ENCODE measurements around the gene LUZP4.
A peak's percentile ranks its signal among the peaks of the same experiment; 100 is the strongest.
"Not testable (repeated sequence)": the region's sequence is repeated elsewhere in the genome, so short reads cannot be mapped to it uniquely, and the experiment has no call there.

Gene LUZP4

DNA sequence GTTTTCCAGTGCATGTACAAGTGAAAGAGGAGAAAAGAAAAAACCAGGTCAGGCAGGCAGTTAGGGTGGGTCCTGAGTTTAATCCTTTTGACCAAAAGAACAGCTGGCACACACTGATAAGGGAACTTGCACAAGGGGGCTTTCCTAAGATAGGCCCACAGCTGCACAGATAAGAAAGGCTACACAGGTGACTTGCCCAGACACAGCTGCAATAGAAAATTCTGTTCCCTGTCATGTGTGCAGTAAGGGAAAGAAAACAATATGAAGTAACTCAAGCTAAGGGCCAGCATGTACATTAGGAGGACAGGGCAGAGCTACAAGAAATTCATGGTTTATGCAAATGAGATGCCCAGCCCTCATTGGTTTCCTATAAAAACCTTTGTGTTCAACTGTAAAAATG, 32.9 kb downstream of the LUZP4 start:
- H3K18ac ChIP-seq (ENCODE audit: low read length): no peak overlapping the region
- H3K79me2 ChIP-seq (ENCODE audit: control insufficient read depth, insufficient read depth, low read length, poor library complexity): no peaks in the 10 kb centered on the region
- no peaks in the 10 kb centered on the region for H3K36me3 ChIP-seq (ENCODE audit: control insufficient read depth in 1 of 2, insufficient read depth in 2 of 2, low read length in 2 of 2)
- H3K27me3 ChIP-seq (ENCODE audit: insufficient read depth, low read length): no peaks in the 10 kb centered on the region
- no peak overlapping the region for H4K91ac ChIP-seq (ENCODE audit: low read depth, low read length)
- H3K4me1 ChIP-seq (ENCODE audit: control insufficient read depth in 1 of 2, insufficient read depth in 2 of 2, low read length in 2 of 2): no peaks in the 10 kb centered on the region
- no peaks in the 10 kb centered on the region for H3K79me1 ChIP-seq (ENCODE audit: low read length)
- H2BK12ac ChIP-seq (ENCODE audit: low read length): no peak overlapping the region
- no peak overlapping the region for H3K23ac ChIP-seq (ENCODE audit: low read length)
- no peak for DNase-seq
- no peak overlapping the region for H3K4ac ChIP-seq (ENCODE audit: low read depth, low read length)
- no peak overlapping the region for H3K4me2 ChIP-seq (ENCODE audit: low read length)
- H3K9ac ChIP-seq (ENCODE audit: low read length): no peak overlapping the region
- no peaks in the 10 kb centered on the region for H3K9me3 ChIP-seq (ENCODE audit: insufficient read depth, low read depth, low read length)
- H2AK5ac ChIP-seq (ENCODE audit: low read length): no peak overlapping the region
- no peak overlapping the region for H4K8ac ChIP-seq (ENCODE audit: low read depth, low read length)
- H3K14ac ChIP-seq (ENCODE audit: low read length): no peak overlapping the region
- H2BK120ac ChIP-seq (ENCODE audit: insufficient read depth, low read length, poor library complexity): no peak overlapping the region
- H3K4me3 ChIP-seq (ENCODE audit: low read depth, low read length): no peak overlapping the region
- no peak overlapping the region for H2BK5ac ChIP-seq (ENCODE audit: low read depth, low read length, poor library complexity)
- no peak overlapping the region for H4K12ac ChIP-seq (ENCODE audit: low read depth, low read length)
- no peak overlapping the region for H2AFZ ChIP-seq (ENCODE audit: insufficient read depth, low read length, poor library complexity)
- no peak overlapping the region for H3K27ac ChIP-seq (ENCODE audit: low read depth, low read length)

DNA sequence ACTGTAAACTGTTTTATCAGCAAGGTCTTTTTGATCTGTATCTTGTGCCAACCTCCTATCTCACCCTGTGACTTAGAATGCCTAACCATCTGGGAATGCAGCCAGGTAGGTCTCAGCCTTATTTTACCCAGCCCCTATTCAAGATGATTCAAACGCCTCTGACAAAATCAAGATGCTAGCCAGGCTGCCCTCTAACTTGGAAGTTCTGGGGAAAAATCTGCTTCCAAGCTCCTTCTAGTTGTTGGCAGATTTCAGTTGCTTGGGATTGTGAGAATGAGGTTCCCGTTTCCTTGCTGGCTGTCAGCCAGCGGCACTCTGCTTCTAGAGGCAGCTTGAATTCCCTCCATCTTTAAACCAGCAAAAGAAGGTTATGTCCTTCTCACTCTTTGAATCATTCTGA, 34.7 kb downstream of the LUZP4 start:
- H3K4me3 ChIP-seq (ENCODE audit: low read depth, low read length): no peak overlapping the region
- no peaks in the 10 kb centered on the region for H3K79me2 ChIP-seq (ENCODE audit: control insufficient read depth, insufficient read depth, low read length, poor library complexity)
- no peak overlapping the region for H2BK12ac ChIP-seq (ENCODE audit: low read length)
- no peaks in the 10 kb centered on the region for H3K79me1 ChIP-seq (ENCODE audit: low read length)
- peak; percentile 16 to 37 for DNase-seq
- H4K8ac ChIP-seq (ENCODE audit: low read depth, low read length): no peak overlapping the region
- no peak overlapping the region for H3K9ac ChIP-seq (ENCODE audit: low read length)
- no peak overlapping the region for H3K4me2 ChIP-seq (ENCODE audit: low read length)
- H3K4ac ChIP-seq (ENCODE audit: low read depth, low read length): no peak overlapping the region
- no peaks in the 10 kb centered on the region for H3K9me3 ChIP-seq (ENCODE audit: insufficient read depth, low read depth, low read length)
- no peak overlapping the region for H2BK120ac ChIP-seq (ENCODE audit: insufficient read depth, low read length, poor library complexity)
- H3K27me3 ChIP-seq (ENCODE audit: insufficient read depth, low read length): no peaks in the 10 kb centered on the region
- H4K91ac ChIP-seq (ENCODE audit: low read depth, low read length): no peak overlapping the region
- H3K18ac ChIP-seq (ENCODE audit: low read length): no peak overlapping the region
- H3K4me1 ChIP-seq (ENCODE audit: control insufficient read depth in 1 of 2, insufficient read depth in 2 of 2, low read length in 2 of 2): no peaks in the 10 kb centered on the region
- H3K27ac ChIP-seq (ENCODE audit: low read depth, low read length): no peak overlapping the region
- H2AK5ac ChIP-seq (ENCODE audit: low read length): no peak overlapping the region
- no peaks in the 10 kb centered on the region for H3K36me3 ChIP-seq (ENCODE audit: control insufficient read depth in 1 of 2, insufficient read depth in 2 of 2, low read length in 2 of 2)
- no peak overlapping the region for H2AFZ ChIP-seq (ENCODE audit: insufficient read depth, low read length, poor library complexity)
- H2BK5ac ChIP-seq (ENCODE audit: low read depth, low read length, poor library complexity): no peak overlapping the region
- H3K14ac ChIP-seq (ENCODE audit: low read length): no peak overlapping the region
- H4K12ac ChIP-seq (ENCODE audit: low read depth, low read length): no peak overlapping the region
- H3K23ac ChIP-seq (ENCODE audit: low read length): no peak overlapping the region
- no CpG with 5 or more reads among the region's 3 CpGs for WGBS (ENCODE audit: extremely low coverage, insufficient coverage, insufficient read length)

DNA sequence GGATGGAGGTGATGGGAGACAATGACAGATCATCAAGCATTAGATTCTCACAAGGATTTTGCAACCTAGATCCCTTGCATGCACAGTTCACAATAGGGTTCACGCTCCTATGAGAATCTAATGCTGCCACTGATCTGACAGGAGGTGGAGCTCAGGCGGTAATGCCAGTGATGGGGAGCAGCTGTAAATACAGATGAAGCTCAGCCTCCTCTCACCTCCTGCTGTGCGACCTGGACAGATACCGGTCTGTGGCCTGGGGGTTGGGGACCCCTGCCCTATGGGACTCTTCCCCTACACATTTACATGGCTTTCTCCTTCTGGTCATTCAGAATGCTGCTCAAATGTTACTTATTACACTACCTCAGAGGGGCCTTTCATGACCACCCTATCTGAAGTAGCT, 39.8 kb downstream of the LUZP4 start:
- H3K23ac ChIP-seq (ENCODE audit: low read length); H3K79me2 ChIP-seq (ENCODE audit: control insufficient read depth, insufficient read depth, low read length, poor library complexity); H3K4me1 ChIP-seq (ENCODE audit: control insufficient read depth in 1 of 2, insufficient read depth in 2 of 2, low read length in 2 of 2); H3K4ac ChIP-seq (ENCODE audit: low read depth, low read length); H2AK5ac ChIP-seq (ENCODE audit: low read length); DNase-seq; H2BK12ac ChIP-seq (ENCODE audit: low read length); H3K14ac ChIP-seq (ENCODE audit: low read length); H3K36me3 ChIP-seq (ENCODE audit: control insufficient read depth in 1 of 2, insufficient read depth in 2 of 2, low read length in 2 of 2); H3K27ac ChIP-seq (ENCODE audit: low read depth, low read length); H3K9ac ChIP-seq (ENCODE audit: low read length); H3K9me3 ChIP-seq (ENCODE audit: insufficient read depth, low read depth, low read length); H2AFZ ChIP-seq (ENCODE audit: insufficient read depth, low read length, poor library complexity); H3K18ac ChIP-seq (ENCODE audit: low read length); H2BK120ac ChIP-seq (ENCODE audit: insufficient read depth, low read length, poor library complexity); H4K8ac ChIP-seq (ENCODE audit: low read depth, low read length); H4K91ac ChIP-seq (ENCODE audit: low read depth, low read length); H4K12ac ChIP-seq (ENCODE audit: low read depth, low read length); H3K27me3 ChIP-seq (ENCODE audit: insufficient read depth, low read length); H3K4me3 ChIP-seq (ENCODE audit: low read depth, low read length); H2BK5ac ChIP-seq (ENCODE audit: low read depth, low read length, poor library complexity); H3K4me2 ChIP-seq (ENCODE audit: low read length); H3K79me1 ChIP-seq (ENCODE audit: low read length): not testable (repeated sequence)
- no CpG with 5 or more reads among the region's 4 CpGs for WGBS (ENCODE audit: extremely low coverage, insufficient coverage, insufficient read length)

DNA sequence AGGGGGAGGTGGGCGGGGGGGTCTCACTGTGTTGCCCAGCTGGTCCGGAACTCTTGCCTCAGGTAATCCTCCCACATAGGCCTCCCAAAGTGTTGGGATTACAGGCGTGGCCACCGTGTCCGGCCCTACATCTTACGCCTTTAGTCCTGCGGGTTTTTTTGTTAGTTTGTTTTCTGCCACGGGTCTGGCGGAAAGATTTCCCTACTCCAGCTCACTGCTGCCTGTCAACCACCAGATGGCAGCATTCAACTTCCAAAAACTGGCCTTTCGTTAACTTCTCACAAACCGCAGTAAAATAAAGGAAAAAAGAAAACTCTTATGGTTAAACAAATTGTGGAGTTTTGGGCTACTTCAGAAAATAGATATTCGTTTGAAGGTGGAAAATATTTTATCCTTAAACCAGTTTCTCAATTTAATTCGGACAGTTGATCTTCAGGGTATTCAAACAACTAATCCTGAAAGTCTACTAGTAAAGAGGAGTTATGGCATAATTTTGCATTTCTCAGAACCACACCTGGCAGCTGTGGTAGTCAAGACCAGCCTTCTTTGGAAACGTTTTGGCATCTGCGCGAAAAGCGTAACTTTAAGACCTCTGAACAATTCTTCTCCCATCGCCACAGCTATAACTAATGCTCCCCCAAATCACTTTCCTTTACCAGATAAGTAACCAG, 41.1 kb downstream of the LUZP4 start:
- no peak overlapping the region for H3K27ac ChIP-seq (ENCODE audit: low read depth, low read length)
- H3K79me1 ChIP-seq (ENCODE audit: low read length): no peaks in the 10 kb centered on the region
- WGBS (ENCODE audit: extremely low coverage, insufficient coverage, insufficient read length): no CpG with 5 or more reads among the region's 18 CpGs
- no peaks in the 10 kb centered on the region for H3K9me3 ChIP-seq (ENCODE audit: insufficient read depth, low read depth, low read length)
- H3K14ac ChIP-seq (ENCODE audit: low read length): no peak overlapping the region
- H3K79me2 ChIP-seq (ENCODE audit: control insufficient read depth, insufficient read depth, low read length, poor library complexity): no peaks in the 10 kb centered on the region
- no peaks in the 10 kb centered on the region for H3K27me3 ChIP-seq (ENCODE audit: insufficient read depth, low read length)
- H2AFZ ChIP-seq (ENCODE audit: insufficient read depth, low read length, poor library complexity): no peak overlapping the region
- H3K4me2 ChIP-seq (ENCODE audit: low read length): peak overlapping the region; percentile 16
- no peak overlapping the region for H3K9ac ChIP-seq (ENCODE audit: low read length)
- no peak overlapping the region for H3K18ac ChIP-seq (ENCODE audit: low read length)
- H4K8ac ChIP-seq (ENCODE audit: low read depth, low read length): no peak overlapping the region
- H4K12ac ChIP-seq (ENCODE audit: low read depth, low read length): no peak overlapping the region
- no peak overlapping the region for H3K23ac ChIP-seq (ENCODE audit: low read length)
- H4K91ac ChIP-seq (ENCODE audit: low read depth, low read length): no peak overlapping the region
- H3K36me3 ChIP-seq (ENCODE audit: control insufficient read depth in 1 of 2, insufficient read depth in 2 of 2, low read length in 2 of 2): no peaks in the 10 kb centered on the region
- no peaks in the 10 kb centered on the region for H3K4me1 ChIP-seq (ENCODE audit: control insufficient read depth in 1 of 2, insufficient read depth in 2 of 2, low read length in 2 of 2)
- no peak overlapping the region for H2AK5ac ChIP-seq (ENCODE audit: low read length)
- no peak overlapping the region for H2BK12ac ChIP-seq (ENCODE audit: low read length)
- H3K4ac ChIP-seq (ENCODE audit: low read depth, low read length): no peak overlapping the region
- H2BK5ac ChIP-seq (ENCODE audit: low read depth, low read length, poor library complexity): no peak overlapping the region
- peak; percentile 25 to 79 for DNase-seq
- no peak overlapping the region for H3K4me3 ChIP-seq (ENCODE audit: low read depth, low read length)
- no peak overlapping the region for H2BK120ac ChIP-seq (ENCODE audit: insufficient read depth, low read length, poor library complexity)
